GM08714 (cell line): ENCODE data around the gene ZBTB7C.

Experiments
- H3K4me3 ChIP-seq: fragments of 200-500 bp; sonication (Bioruptor generic); 2 replicates; pipeline ENCODE4 v1.5.1; 2014; ENCODE audit warnings: mild to moderate bottlenecking, low read length, inconsistent platforms
- ZNF274 ChIP-seq: IDR thresholded peaks from 2 replicates; pipeline ENCODE4 v1.6.1; 2012; ENCODE audit warnings: mild to moderate bottlenecking, low read depth, low read length

Gene ZBTB7C

GRCh38 chr18:48078448-48078847 lies 330.7 kb downstream of the ZBTB7C start:
- no peak for TF ChIP-seq ZNF274

GRCh38 chr18:48077291-48077690 lies 331.9 kb downstream of the ZBTB7C start:
- no peak overlapping the region for H3K4me3 ChIP-seq
- TF ChIP-seq ZNF274: no peak

More at GRCh38 chr18:48078448-48078847, 330.7 kb downstream of the ZBTB7C start:
- no peak overlapping the region for H3K4me3 ChIP-seq

- no peak overlapping the region for H3K4me3 ChIP-seq
- no peak for TF ChIP-seq ZNF274
Observed at GRCh38 chr18:48076461-48076860, 332.7 kb downstream of the ZBTB7C start.

- no peak overlapping the region for H3K4me3 ChIP-seq
- TF ChIP-seq ZNF274: no peak
Observed at GRCh38 chr18:48075707-48076093, 333.5 kb downstream of the ZBTB7C start.

- TF ChIP-seq ZNF274: no peak
- no peak overlapping the region for H3K4me3 ChIP-seq
Observed at GRCh38 chr18:48074929-48075706, 334.1 kb downstream of the ZBTB7C start.

- no peak for TF ChIP-seq ZNF274
- H3K4me3 ChIP-seq: no peak overlapping the region
Observed at GRCh38 chr18:48073211-48073930, 335.8 kb downstream of the ZBTB7C start.

- TF ChIP-seq ZNF274: no peak
- H3K4me3 ChIP-seq: no peak overlapping the region
Observed at GRCh38 chr18:48072428-48073204, 336.6 kb downstream of the ZBTB7C start.

GRCh38 chr18:48068916-48069445 lies 340.2 kb downstream of the ZBTB7C start:
- H3K4me3 ChIP-seq: no peak overlapping the region
- TF ChIP-seq ZNF274: no peak

- TF ChIP-seq ZNF274: no peak
- no peak overlapping the region for H3K4me3 ChIP-seq
Observed at GRCh38 chr18:48066225-48066652, 342.9 kb downstream of the ZBTB7C start.

- no peak for TF ChIP-seq ZNF274
- H3K4me3 ChIP-seq: no peak overlapping the region
Observed at GRCh38 chr18:48065601-48065995, 343.6 kb downstream of the ZBTB7C start.

- no peak for TF ChIP-seq ZNF274
- H3K4me3 ChIP-seq: no peak overlapping the region
Observed at GRCh38 chr18:48064978-48065600, 344.1 kb downstream of the ZBTB7C start.

- TF ChIP-seq ZNF274: no peak
- H3K4me3 ChIP-seq: no peak overlapping the region
Observed at GRCh38 chr18:48061781-48062570, 347.2 kb downstream of the ZBTB7C start.

- no peak for TF ChIP-seq ZNF274
- no peak overlapping the region for H3K4me3 ChIP-seq
Observed at GRCh38 chr18:48060970-48061369, 348.2 kb downstream of the ZBTB7C start.
